ENCODE results near the gene GRIN2A. TPM values are rescaled to one million over a fixed set of nuclear protein-coding genes. Genes with fewer than 3 reads are reported as not detected.
A peak's percentile ranks its signal among the peaks of the same experiment; 100 is the strongest.

The GRIN2A gene
- 0.33 and 3.4 TPM in 2 replicates for total RNA-seq (ENCODE audit: low replicate concordance)

GRCh38 chr16:10182222-10183053, at the start of gene GRIN2A:
Gene GRIN2A, minus strand, starts transcription at chr16:10182428. Its CDS starts 2,017 bp downstream, at chr16:10180411.
- H3K4me3 ChIP-seq (ENCODE audit: low read depth, low read length), result peak within 1 kb of the TSS; percentile 46
- no peak for TF ChIP-seq CTCF (IDR thresholded peaks at IDR 0.05; ENCODE audit: insufficient read depth, low read length)
- DNase-seq (ENCODE audit: low read depth), result peak; percentile 15

DNA sequence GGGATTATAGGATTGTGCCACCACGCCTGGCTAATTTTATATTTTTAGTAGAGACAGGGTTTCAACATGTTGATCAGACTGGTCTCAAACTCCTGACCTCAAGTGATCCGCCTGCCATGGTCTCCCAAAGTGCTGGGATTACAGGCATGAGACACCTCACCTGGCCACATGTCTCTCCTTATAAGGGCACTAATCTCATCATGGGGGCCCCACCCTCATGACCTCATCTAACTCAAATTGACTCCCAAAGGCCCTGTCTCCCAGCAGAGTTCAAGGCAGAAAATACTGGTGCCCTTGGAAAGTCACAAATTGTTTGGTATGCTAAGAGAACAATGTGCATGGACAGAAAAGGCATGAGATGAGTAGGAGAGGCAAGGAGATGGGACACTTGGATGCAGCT, 49.3 kb upstream of the GRIN2A start:
- DNase-seq (ENCODE audit: low read depth), result no peak
- no peak overlapping the region for H3K4me3 ChIP-seq (ENCODE audit: low read depth, low read length)
- no peak for TF ChIP-seq CTCF (IDR thresholded peaks at IDR 0.05; ENCODE audit: insufficient read depth, low read length)

- no peak for DNase-seq (ENCODE audit: low read depth)
- TF ChIP-seq CTCF (IDR thresholded peaks at IDR 0.05; ENCODE audit: insufficient read depth, low read length), result no peak
- H3K4me3 ChIP-seq (ENCODE audit: low read depth, low read length), result no peak overlapping the region
Measured at GRCh38 chr16:10228779-10229178, 46.6 kb upstream of the GRIN2A start.

- DNase-seq (ENCODE audit: low read depth), result no peak
- H3K4me3 ChIP-seq (ENCODE audit: low read depth, low read length), result no peak overlapping the region
- no peak for TF ChIP-seq CTCF (IDR thresholded peaks at IDR 0.05; ENCODE audit: insufficient read depth, low read length)
Measured at GRCh38 chr16:10226987-10227306, 44.7 kb upstream of the GRIN2A start.

DNA sequence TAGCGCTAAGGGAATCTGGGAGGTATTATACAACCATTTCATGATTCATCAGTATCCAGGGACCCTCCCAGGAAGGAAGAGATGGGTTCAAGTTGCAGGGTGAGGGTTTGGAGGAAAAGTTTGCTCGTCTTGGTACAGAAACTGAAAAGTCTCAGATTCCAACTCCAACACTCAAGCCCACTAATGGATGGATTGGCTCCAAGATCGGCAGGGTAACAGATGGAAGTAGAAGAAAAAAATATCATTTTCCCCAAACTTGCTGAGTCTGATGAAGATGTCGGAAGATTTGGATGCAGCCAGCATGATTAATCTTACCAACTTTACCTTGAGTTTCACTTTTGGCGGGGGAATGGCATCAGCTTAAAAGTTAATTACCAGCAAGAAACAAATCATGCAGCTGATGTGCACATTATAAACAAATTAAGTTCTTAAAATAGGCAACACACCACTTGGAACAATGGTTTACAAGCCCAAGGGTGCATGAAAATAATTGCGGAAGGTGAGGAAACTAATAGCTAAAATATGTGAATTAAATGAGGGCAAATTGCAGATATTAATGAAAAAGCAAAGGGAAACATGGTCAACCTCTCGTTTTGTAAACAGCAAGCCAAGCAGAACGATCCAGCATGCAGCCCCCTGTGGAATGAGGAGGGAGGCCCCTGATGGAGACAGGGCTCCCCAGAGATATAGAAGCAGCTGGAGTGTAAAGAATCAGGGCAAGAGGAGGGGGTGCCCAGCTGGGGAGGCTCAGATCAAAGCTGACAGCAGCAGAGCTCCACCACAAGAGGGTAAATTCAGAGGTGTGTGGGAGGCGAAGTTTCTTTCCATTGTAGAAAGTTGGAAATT, 44.1 kb upstream of the GRIN2A start:
- DNase-seq (ENCODE audit: low read depth), result no peak
- no peak overlapping the region for H3K4me3 ChIP-seq (ENCODE audit: low read depth, low read length)
- TF ChIP-seq CTCF (IDR thresholded peaks at IDR 0.05; ENCODE audit: insufficient read depth, low read length), result no peak

DNA sequence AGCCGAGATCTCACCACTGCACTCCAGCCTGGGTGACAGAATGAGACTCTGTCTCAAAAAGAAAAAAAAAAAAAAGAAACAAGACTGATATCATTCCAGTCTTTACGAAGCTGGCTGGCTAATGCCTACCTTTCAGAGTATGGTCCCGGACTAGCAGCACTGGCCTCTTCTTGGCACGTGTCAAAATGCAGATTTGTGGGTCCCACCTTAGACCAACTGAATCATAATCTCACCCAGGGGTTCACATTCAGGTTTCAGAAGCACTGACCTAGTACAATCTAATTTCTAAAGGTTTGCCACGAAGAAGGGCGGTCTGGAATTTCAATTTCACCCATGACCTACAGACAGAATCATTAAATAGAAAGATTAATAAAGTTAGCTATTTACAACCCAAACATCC, 43.4 kb upstream of the GRIN2A start:
- TF ChIP-seq CTCF (IDR thresholded peaks at IDR 0.05; ENCODE audit: insufficient read depth, low read length), result no peak

More for the DNA sequence above, 43.4 kb upstream of the GRIN2A start:
- H3K4me3 ChIP-seq (ENCODE audit: low read depth, low read length), result no peak overlapping the region
- DNase-seq (ENCODE audit: low read depth), result no peak
